SK-N-SH treated with all-trans-retinoic acid at 6 μM for 48 hours (cell line): ENCODE measurements around the gene HTR1D.

Experiments
- GLIS3 ChIP-seq: fragments of 250-450 bp; sonication (Bioruptor Pico); IDR thresholded peaks from 2 replicates; pipeline ENCODE4 v1.5.0; 2020; ENCODE audit warnings: mild to moderate bottlenecking, moderate library complexity
- RARB ChIP-seq: fragments of 250-450 bp; sonication (Bioruptor Pico); IDR thresholded peaks from 2 replicates; pipeline ENCODE4 v1.8.0; 2021; ENCODE audit warnings: mild to moderate bottlenecking, moderate library complexity
- ZC3H10 ChIP-seq: fragments of 250-450 bp; sonication (Bioruptor Pico); IDR thresholded peaks from 2 replicates; pipeline ENCODE4 v1.5.1; 2021; ENCODE audit warnings: mild to moderate bottlenecking, moderate library complexity
- TF ChIP-seq, protein P1 (sequence below): fragments of 250-450 bp; sonication (Bioruptor Pico); IDR thresholded peaks from 2 replicates; pipeline ENCODE4 v1.5.1; 2020; ENCODE audit warnings: low read depth, mild to moderate bottlenecking, moderate library complexity
- TF ChIP-seq, protein P2 (sequence below): fragments of 250-450 bp; sonication (Bioruptor Pico); IDR thresholded peaks from 2 replicates; pipeline ENCODE4 v1.8.0; 2020; ENCODE audit warnings: mild to moderate bottlenecking, moderate library complexity, borderline replicate concordance

DNA sequence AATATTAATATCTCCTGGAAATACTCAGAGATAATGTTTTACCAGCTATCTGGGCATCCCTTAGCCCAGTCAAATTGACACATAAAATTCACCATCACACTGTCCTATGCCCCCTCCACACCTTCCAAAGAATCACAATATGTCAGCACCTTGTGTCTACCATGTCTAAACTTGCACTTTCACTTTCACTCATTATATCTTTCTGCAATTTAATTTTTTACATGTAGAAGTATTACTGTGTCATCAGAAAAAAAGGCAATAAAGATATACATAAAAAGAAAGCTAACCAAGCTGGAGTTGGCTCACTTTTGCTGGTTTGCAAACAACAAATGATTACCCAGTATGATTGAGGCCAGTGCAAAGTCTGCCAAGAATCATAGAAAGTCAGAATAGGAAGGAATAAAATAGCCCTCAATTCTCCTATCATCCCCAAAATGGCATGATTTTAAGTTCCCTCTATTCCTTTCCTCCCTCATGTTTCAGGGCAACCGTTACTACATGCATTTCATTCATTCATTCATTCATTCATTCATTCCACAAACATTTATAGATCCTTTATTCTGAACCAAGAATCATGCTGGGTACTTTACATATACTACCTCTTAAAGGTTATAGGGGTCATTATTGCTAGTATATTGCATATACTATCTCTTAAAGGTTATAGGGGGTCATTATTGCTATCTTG, 42.7 kb downstream of the HTR1D start:
- TF ChIP-seq, protein P1, sequence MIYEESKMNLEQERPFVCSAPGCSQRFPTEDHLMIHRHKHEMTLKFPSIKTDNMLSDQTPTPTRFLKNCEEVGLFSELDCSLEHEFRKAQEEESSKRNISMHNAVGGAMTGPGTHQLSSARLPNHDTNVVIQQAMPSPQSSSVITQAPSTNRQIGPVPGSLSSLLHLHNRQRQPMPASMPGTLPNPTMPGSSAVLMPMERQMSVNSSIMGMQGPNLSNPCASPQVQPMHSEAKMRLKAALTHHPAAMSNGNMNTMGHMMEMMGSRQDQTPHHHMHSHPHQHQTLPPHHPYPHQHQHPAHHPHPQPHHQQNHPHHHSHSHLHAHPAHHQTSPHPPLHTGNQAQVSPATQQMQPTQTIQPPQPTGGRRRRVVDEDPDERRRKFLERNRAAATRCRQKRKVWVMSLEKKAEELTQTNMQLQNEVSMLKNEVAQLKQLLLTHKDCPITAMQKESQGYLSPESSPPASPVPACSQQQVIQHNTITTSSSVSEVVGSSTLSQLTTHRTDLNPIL: no peak
- TF ChIP-seq, protein P2, sequence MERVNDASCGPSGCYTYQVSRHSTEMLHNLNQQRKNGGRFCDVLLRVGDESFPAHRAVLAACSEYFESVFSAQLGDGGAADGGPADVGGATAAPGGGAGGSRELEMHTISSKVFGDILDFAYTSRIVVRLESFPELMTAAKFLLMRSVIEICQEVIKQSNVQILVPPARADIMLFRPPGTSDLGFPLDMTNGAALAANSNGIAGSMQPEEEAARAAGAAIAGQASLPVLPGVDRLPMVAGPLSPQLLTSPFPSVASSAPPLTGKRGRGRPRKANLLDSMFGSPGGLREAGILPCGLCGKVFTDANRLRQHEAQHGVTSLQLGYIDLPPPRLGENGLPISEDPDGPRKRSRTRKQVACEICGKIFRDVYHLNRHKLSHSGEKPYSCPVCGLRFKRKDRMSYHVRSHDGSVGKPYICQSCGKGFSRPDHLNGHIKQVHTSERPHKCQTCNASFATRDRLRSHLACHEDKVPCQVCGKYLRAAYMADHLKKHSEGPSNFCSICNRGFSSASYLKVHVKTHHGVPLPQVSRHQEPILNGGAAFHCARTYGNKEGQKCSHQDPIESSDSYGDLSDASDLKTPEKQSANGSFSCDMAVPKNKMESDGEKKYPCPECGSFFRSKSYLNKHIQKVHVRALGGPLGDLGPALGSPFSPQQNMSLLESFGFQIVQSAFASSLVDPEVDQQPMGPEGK: no peak
- TF ChIP-seq RARB (CRISPR knock-in tag) (no peak), GLIS3 (CRISPR knock-in tag) (no peak), ZC3H10 (CRISPR knock-in tag) (no peak)
